ENCODE results near the gene KIRREL3.

KIRREL3 gene

GRCh38 chr11:126732981-126733380, 267.6 kb downstream of the KIRREL3 start:
- no peak for DNase-seq

DNA sequence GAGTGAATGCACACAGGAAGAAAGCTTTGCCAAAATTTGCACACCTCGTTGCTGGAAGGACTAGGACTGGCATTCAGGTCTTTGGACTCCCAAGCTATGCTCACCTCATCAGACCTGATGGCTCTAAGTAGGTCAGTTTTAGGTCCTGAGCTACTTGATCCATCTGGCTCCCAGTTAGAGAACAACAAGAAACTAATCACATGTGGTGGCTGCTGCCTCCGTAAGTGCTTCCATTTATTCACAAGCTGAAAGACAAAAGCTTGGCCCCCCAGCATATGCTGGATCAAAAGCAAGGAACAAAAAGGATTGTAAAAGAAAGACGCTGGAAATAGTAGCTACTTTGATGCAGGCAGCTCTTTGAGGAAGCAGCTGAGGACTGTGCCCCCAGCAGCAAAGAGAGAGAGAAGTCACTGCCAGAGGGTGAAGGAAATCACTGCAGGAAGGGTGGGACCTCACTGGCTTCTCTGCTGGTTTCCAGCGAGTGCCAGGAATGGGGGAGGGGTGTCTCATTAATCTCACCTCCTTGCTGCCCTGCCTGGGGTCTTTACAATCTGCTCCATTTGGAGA, 268.9 kb downstream of the KIRREL3 start:
- DNase-seq: no peak

DNA sequence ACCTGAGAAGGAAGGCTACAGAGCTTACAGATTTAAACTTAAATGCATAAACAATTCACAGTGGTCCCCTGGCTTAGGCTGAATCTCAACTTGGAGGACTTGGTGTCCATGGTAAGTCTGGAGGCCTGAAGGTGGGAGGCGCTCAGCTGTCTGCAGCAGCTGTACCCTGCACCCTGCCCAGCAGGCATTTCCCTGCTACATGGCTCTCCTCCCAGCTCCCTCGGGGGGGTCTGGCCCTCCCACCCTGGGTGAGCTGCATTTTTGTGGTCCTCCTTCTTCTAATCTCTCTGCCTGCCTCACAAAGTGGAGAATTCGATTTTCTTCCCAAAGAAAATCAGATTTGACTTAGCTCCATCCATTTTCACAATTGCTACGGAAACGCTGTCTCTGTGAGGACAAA, 273.2 kb downstream of the KIRREL3 start:
- DNase-seq: no peak

DNA sequence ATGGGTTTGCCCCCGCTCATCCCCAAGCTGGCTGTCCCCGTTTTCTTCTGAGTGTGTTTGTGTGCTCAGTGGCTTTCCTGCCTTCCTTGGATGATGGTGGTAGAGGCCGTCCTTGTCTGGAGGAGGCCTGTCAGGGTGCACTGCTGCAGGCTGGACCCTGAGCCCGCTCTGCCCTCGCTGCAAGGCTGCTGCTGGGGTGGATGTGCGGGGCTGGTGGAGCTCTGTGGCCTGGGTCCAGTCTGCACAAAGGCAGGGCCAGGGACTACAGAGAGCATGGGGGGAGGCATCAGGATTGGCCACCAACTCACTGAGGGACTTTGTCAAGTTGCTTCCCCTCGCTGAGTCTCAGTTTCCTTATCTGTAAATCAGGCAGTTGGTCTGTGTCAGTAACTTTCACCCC, 275.0 kb downstream of the KIRREL3 start:
- DNase-seq: no peak

- no peak for DNase-seq
Measured at GRCh38 chr11:126725043-126725442, 275.5 kb downstream of the KIRREL3 start.

DNA sequence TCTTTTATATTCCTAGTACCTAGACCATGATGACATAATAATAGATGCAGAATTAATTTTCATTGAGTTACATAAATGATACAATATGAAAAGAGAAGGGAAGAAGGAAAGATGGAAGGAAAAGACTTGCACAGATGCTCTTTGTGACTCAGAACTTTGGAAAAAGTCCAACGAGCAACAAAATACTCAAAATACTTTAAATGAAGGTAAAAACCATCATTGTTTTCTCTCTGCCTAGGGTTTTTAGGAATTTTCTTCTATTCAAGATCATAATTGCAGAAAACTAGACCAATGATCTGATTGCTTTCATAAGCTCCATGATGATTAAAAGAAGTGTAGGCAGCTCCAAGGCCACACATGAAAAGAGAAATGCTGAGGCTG, 276.9 kb downstream of the KIRREL3 start:
- no peak for DNase-seq

DNA sequence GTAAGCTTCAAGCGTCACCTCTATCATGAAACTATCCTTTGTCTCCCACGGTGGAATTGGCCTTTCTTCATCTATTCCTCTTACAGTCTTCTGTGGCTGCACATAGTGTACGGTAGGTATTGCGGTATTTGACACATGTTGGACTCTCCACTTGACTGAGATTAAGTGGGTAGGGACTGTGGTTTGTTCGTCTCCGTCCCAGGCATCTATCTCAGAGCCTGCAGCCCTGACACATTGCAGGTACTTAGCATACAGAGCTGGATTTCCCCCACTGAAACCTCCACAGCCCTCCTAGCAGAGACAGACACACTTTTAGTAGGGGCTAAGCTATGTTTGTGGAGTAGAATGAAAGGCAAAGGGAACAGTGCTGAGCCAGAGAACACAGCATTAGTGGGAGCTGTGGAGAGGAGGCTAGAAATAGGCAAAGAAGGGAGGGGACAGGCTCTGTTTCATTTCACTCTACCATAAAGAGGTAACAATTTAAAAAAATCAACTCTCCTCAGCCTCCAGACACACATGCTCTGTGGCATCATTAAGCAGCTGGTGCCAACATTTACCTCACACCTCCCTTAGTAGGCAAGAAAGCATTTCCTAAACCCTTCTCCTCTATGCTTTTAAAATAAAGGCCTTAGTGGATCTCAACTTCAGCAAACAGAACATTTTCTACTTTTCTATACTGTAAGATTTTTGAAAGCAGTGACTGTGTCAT, 277.5 kb downstream of the KIRREL3 start:
- DNase-seq: no peak

DNA sequence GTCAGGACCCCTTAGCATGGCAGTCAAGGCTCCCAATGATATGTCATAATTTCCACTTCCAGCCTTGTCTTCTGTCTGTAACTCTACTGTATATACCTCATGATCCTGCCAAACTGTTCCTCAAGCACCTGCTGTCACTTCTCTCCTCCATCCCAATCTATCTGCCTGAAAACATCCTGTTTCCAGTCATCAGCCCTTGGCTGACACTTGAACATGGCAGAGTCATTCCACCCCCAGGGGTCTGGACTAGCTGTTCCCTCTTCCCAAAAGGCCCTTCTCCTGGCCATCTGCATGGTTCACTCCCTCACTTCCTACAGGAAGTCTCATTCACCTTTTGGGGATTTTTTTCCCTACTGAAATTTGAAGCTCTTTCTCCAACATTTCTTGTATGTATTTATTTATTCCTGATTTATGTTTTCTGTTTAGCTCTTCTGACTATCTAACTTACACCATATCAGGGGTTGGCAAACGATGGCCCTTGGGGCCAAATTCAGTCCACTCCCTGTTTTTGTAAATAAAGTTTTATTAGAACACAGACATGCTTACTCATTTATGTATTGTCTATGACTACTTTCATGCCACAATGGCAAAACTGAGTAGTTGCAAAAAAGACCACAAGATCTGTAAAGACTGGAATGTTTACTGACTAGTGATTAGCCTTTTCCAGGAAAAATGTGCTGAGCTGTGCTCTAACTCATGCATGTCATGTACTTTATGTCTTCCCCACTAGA, 278.4 kb downstream of the KIRREL3 start:
- no peak for DNase-seq

GRCh38 chr11:126720539-126721235, 279.9 kb downstream of the KIRREL3 start:
- DNase-seq: no peak

DNA sequence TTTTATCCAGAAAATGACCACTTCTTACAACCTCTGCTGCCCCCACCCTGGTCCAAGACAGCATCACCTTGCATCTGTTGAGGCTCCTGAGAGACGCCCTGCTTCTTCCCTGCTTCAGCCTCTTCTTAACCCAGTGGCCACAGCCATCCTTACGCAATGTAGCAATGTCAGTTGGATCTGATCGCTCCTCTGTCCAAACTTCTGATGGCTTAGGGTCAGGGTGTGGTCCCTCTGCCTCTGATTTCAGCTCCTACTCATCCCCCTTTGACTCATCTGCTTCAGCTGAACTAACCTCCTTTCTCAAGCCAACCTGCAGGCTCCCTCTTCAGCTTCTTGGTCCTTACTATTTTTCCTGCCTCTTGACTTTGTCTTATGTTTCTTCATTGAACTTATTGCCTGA, 280.8 kb downstream of the KIRREL3 start:
- DNase-seq: no peak

DNA sequence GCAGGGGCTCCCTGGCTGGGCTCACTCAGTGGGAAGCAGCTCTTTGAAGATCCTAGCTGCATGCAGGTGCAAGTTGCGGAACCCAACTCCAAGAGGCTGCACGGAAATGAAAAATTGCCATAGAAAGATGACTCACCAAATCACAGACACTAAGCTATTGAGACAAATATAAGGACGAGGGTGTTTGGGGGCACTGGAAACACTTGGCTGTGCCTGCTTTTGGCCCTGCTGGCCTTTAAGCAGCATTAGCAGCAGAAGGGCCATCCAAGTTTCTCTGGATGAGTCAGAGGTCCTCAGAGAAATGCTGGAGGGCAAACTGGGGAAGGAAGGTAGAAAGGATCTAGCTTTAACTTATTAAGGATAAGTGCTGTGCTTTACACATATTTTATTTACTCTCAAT, 282.3 kb downstream of the KIRREL3 start:
- no peak for DNase-seq

GRCh38 chr11:126716456-126717083, 284.0 kb downstream of the KIRREL3 start:
- DNase-seq: no peak

DNA sequence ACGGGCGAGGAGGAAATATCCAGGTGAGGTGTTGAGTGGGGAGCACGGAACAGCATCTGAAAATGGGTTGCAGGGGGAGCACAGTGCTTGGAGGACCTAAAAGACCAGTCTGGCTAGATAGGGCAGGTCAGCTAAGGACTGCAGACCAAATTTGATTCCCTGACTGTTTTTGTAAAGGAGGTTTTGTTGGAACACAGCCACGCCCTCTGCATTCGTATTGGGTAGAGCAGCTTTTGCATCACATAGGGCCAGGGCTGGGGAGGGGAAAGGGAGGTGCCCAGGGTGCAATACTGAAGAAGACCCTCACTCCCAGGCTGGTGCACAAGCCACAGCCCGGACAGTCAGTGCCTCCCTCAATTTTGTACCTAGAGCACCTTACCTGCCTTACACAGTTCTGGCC, 286.8 kb downstream of the KIRREL3 start:
- no peak for DNase-seq

DNA sequence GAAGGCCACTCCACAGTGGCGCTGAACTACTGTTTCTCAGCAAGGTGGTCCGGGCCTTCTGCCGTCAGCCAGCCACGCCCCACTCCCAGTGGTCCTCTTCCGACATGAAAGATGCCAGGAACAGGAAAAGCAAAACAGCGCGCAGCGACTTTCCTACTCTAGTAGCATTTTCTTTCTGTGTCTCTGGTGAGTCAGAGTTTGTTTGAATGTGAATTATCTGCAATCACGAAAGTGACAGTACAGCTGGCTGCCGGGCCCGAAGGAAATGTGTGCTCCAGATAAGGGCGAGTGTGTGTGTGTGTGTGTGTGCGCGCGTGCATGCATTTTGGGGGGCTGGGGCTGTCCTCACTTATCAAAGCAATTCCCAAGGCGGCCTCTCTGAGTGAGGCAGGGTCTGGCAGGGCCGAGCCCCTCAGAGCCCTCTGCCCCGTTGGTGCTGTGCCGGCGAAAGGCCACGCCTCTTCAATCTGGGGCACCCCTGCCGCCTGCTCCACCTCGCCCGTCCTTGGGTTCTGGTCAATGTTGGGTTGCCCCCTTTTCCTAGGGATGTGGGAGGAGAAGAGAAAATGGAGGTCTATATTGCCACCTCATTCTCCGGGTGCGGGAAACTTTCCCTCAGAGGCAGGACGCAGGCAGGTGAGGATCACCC, 288.5 kb downstream of the KIRREL3 start:
- no peak for DNase-seq

- DNase-seq: no peak
Measured at GRCh38 chr11:126710804-126711399, 289.7 kb downstream of the KIRREL3 start.

DNA sequence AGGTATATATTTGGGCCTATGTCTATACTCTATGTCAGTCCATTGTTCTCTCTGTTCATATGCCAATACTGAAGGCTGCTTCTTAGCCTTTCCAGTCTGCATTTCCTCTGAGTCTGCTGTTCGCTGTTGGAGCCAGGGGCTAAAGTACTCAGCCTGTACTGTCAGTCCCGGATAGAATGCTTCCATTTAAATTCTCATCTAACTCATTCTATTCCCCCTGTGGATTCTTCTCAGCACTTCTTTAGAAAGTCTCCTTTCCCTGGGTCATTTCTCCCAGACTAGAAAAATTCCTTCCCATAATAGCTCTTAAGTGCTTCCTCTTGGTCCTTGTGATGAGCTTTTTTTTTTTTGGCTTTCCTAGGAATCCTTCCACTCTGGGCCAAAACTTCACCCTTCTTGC, 293.1 kb downstream of the KIRREL3 start:
- no peak for DNase-seq

- DNase-seq: no peak
Measured at GRCh38 chr11:126704096-126704495, 296.5 kb downstream of the KIRREL3 start.

GRCh38 chr11:126703662-126704061, 296.9 kb downstream of the KIRREL3 start:
- no peak for DNase-seq

DNA sequence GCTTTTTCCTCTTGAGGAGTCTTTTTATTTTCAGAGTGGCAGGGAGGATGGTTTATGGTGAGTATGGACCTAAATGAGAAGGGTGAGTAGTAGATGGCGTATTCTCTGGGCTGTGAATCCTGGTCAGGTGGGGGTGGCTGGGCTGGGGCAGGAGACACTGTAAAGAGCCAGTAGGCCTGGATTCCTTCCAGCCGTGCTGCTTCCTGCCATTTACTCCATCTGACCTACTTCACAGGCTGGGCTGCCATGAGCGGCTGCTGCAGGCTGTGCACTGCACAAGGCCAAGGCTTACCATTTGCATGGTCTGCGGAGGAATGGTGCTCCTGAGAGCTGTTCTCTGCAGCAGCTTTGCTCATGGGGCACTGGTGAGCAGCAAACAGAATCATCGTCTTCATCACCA, 297.6 kb downstream of the KIRREL3 start:
- no peak for DNase-seq

- no peak for DNase-seq
Measured at GRCh38 chr11:126702165-126702720, 298.3 kb downstream of the KIRREL3 start.

- DNase-seq: no peak
Measured at GRCh38 chr11:126701520-126701897, 299.1 kb downstream of the KIRREL3 start.

Data from stimulated activated naive CD4-positive, alpha-beta T cell (primary cell).